ENCODE results near the gene ACTN2.
"Not testable (repeated sequence)": the region's sequence is repeated elsewhere in the genome, so short reads cannot be mapped to it uniquely, and the experiment has no call there.

The ACTN2 gene

DNA sequence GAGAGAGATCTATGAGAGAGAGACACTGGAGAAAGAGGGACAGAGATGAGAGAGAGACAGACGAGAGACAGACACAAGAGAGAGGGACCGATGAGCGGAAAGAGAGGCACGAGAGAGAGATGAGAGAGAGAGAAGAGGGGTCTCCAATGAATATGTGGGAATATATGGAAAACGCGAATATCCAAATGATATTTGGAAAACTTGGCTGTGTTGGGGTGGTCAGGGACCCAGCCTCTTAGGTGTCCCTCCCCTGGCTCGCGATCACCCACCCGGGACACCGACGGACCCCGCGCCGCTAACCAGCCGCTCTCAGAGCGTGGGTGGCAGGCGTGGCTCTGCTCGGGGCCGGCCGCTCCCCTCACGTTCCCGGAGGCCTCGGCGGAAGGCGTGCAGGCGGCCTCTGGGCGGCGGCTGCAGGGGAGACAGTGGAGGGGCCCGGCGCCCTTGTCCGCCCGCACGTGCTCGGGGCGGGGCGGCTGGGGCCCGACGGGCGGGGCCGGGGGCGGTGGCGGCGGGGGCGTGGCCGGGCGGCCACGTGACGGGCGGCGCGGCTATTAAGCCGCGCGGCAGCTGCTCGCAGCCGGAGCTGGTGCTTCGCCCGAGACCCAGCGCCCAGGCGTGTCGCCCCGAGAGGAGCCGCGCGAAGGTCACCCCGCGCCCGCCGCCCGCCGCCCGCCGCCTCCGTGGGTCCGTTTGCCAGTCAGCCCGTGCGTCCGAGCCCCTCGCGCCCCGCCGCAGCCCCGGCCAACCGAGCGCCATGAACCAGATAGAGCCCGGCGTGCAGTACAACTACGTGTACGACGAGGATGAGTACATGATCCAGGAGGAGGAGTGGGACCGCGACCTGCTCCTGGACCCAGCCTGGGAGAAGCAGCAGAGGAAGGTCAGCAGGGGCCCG lies at the start of gene ACTN2:
Gene ACTN2, plus strand, starts transcription at position 583 of the 898 bp plus-strand sequence. Its CDS starts 175 bp downstream, at position 758.
- DNase-seq (ENCODE audit: low spot score) = peak; percentile 33

DNA sequence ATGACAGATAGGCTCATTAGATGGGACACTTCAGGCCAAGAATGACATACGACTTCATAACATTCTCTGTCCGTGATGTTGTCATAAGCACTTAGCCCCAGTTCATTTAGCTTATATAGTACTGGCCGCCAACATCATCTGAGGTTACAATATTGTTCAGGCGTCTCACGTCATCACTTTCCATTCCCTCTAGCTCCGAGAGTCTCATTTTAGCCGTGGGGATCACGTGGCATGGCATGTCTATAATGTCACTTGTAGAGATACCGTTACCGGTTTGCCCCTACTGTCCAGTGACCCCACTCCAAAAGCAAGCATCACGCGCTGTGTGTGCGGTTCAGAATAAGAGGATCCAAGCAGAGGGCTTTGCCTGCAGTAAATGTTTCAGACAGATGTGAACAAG lies 47.4 kb upstream of the ACTN2 start:
- DNase-seq (ENCODE audit: low spot score) = no peak

DNA sequence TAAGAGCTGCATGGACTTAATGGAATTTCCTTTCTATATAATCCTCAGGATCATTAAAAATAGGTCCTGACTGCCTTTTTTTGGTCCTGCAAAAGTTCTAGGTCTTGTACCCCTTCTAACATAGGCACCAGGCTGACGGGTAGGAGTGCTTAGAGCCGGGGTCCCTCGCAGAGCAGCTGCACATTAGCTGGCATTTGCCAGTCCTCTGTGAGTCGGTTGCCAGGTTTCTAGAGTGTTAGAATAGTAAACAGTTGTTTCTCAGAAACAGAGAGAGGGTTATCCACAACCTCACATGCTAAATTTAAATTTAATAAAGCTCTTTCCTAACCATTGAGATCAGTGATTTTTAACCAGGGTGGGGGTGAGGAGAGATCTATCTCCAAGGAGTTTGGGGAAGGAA lies 46.6 kb upstream of the ACTN2 start:
- no peak for DNase-seq (ENCODE audit: low spot score)

DNA sequence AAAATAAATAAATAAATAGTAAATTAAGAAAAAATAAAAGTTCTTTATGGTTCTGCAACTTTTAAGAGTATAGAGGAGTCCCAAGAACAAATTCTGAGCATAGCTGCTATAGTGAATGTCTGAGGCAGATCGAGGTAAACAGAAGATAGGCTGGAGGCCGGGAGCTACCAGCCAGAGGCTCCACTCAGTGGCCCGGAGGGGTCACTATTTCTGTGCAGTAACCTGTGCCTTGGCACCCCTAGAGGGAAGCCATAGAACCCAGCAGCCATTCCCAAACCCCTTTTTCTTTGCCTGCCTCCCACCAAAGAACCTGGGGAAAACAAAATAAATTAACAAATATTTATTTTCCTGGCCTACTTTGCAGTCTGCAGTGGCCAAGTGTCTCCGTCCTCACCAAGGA lies 43.5 kb upstream of the ACTN2 start:
- DNase-seq (ENCODE audit: low spot score) = no peak

DNA sequence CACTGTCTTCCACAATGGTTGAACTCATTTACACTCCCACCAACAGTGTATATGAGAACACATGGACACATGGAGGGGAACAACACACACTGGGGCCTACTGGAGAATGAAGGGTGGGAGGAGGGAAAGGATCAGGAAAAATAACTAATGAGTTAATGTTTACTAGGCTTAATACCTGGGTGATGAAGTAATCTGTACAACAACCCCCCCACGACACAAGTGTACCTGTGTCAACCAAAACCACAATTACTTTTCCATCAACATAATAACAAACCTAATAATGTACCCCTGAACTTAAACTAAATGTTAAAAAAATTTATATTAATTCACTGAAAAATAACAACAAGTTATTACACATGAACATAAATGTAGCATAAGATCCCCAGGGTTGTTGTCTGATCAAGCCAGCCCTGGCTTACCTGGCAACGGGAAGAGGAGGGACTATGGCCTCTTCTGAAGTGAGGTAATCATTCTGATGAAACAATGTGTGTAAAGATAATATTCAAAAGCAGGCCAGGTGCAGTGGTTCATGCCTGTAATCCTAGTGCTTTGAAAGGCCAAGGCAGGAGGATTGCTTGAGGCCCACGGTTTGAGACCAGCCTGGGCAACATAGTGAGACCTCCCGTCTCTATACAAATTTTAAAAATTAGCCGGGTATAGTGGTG lies 41.2 kb upstream of the ACTN2 start:
- no peak for DNase-seq (ENCODE audit: low spot score)

DNA sequence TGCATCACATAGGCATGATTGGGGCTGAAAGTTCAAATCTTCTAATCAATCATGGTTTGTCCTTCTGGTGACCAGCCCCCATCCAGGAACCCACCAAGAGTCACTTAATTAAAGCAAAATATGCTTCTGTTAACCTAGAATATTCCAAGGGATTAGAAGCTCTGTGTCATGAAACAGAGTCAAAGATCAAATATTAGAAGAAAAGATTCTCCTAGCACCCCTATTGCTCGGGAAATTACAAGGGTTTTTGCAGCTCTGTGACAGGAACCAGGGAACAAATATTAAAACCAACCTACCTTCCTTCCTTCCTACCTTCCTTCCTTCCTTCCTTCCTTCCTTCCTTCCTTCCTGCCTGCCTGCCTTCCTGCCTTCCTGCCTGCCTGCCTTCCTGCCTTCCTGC lies 31.8 kb upstream of the ACTN2 start:
- DNase-seq (ENCODE audit: low spot score) = no peak

DNA sequence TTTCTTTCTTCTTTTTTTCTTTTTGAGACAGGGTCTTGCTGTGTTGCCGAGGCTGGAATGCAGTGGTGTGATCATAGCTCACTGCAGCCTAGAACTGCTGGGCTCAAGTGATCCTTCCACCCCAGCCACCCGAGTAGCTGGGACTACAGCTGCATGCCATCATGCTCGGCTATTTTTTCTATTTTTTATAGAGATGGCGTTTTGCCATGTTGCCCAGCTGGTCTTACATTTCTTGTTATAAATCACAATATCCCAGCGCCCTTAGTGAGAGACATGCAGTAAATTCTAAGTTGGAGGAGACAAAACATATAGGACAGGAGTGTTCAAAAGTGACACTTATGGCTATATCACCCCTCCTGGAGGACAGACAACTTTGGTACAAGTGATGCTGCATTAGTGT lies 31.3 kb upstream of the ACTN2 start:
- no peak for DNase-seq (ENCODE audit: low spot score)

DNA sequence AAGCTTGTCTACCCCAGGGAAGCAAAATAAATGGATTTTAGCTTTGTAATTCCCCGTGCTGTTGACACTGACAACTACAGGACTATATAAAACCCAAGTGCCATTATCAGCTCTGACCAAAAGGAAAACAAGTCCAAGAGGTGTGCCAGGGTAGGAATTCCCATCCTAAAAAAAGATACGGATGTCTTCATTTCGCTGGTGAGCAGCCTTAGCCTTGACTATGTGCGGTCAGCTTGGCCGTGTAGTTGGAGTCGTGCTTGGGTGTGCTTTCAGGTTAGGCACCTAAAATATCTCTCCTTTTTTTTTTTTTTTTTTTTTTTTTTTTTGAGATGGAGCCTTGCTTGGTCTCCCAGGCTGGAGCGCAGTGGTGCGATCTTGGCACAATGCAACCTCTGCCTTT lies 28.9 kb upstream of the ACTN2 start:
- no peak for DNase-seq (ENCODE audit: low spot score)

DNA sequence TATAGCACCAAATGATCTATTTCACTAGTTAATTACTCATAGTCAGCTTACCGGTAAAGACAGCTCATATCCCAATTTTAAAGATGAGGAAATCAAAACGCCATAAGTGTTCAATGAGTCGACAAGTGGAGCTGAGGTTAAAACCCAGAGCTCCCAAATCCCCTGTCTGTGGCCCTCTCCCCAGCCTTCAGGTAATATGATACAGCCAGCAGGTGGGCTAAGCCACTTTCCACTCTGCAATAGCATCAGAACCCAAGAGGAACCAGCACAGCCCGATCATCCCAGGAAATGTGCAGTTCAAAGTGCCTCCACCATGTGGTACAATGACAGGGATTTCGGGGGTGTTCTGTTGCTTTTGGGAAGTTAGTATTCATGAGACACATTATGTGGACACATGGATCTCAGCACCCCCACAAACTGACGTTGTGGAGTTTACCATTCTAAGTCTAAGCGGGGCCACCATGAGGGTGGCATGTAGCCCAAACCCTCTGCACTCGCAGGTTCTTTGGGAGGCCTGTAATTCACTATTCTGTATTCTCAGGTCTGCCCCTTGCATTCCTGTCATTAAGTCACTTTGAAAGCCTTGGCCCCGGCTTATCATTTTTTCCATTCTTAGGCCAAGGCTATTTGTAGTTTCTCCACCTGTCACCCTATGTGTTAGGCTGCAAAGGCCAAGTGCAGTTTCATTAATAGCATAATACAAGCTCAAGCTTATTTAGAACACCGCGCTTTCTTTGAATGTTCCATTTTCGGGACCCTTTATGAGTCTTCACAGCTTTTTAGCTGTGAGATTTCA lies 26.3 kb upstream of the ACTN2 start:
- DNase-seq (ENCODE audit: low spot score) = no peak

DNA sequence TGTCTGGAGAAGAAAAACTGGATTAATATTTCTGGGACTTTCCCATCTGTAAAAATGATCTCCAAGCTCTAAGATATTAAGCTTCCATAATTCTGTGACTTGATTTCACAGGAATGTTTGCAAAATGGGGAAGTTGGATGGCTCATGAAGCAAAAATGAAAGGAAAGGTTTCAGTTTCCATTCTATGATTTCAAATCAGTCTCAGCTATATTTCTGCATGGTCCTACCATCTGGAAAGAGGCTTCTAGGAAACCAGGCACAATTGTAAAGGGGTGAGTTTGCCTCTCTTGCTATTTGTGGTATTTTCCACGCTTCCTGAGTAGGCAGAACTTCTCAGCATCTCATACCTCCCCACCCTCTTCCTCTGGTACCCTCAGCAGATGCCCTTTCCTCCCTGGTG lies 22.4 kb upstream of the ACTN2 start:
- DNase-seq (ENCODE audit: low spot score) = no peak

DNA sequence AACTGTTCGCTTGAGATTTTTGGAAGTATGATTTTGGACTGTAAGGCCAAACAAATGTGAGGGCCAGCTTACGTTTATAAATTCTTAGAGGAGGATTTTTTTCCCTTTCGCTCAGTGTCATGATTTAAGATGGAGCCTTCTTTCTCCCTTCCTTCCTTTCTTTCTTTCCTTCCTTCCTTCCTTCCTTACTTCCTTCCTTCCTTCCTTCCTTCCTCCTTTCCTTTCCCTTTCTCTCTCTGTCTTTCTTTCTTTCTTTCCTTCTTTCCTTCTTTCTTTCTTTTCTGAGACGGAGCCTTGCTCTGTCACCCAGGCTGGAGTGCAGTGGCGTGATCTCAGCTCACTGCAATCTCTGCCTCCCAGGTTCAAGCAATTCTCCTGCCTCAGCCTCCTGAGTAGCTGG lies 17.4 kb upstream of the ACTN2 start:
- DNase-seq (ENCODE audit: low spot score) = not testable (repeated sequence)

DNA sequence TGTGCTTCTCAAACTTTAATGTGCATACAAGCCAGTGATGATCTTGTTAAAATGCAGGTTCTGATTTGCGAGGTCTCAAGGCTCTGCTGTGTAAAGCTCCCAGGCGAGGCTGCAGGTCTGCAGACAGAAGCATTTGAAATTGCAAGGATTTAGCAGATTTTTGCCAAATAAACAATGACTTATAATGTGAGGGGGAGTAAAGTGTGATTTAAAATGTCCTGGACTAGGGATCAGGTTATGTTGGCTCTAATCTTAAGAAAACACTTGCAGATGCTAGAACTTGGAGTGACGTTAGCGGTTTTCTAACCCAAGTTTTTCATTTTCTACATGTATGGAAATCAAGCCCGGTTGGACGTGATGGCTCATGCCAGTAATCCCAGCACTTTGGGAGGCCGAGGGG lies 16.2 kb upstream of the ACTN2 start:
- no peak for DNase-seq (ENCODE audit: low spot score)

DNA sequence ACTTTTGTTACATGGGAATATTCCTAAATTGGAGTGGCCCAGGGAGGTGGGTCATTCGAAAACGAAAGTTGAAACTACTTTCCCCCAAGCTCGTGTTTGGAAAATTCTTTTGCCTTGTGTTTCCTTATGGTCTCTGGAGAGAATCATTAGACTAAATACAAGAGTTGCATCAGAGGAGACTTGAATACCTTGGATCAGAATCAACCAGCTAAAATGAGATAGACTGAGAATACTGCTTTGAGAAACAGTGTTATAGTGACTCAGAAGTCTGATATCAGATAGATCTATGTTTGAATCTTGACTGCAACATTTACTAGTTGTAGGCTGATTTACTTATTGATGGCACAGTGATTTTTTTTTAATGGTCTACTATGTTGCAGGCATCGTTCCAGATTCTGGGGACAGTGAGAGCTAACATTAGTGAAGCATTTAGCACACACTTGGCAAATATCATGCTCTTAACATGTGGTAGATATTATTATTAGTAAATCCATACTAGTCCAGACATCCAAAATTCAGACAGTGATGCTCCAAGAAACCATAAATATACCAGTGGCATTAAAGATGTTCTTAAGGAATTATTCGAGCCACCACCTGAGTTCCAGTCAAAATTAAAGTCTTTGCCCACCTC lies 12.9 kb upstream of the ACTN2 start:
- DNase-seq (ENCODE audit: low spot score) = no peak

DNA sequence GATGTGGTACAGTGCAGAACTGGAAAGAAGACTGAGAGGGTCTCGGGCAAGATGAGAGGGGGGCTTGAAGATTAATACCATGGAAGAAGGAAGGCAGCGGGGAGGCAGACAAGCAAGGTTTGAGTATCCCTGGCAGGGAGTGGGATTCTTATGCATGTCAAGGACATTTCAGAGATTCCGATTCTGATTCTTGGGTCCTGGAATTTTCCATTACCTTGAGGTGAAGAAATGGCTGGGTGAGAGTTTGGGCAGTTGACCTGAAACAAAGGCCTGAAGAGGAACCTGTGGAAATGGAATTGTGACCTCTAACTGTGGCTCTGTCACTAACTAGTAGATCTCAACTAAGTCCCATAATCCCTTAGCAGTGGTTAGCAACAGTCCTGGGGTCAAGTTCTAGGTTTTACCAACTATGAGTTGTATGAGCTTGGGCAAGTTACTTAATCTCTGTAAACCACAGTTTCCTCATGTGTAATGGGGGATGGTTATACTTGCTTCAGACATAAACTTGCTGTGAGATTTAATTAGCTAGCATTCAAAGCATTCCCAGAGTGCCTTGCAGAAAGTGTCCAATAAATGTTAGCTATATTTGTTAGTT lies 8.6 kb upstream of the ACTN2 start:
- no peak for DNase-seq (ENCODE audit: low spot score)

DNA sequence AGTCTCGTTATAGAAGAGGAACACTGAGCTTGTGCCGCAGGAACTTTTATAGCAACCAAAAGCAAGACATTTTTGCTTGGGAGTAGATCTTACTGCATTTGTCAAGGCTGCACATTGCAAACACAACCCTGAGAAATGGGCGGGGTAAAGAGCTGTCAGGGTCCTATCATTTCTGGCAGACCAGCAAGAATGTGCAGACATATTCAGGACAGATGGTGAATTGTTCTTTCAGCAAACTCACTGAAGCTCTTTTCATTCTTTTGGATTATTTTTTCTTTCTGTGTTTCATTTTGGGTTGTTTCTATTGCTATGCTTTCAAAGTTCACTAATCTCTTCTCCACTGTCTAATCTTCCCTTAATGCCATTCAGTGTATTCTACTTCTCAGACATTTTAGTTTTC lies 5.1 kb upstream of the ACTN2 start:
- no peak for DNase-seq (ENCODE audit: low spot score)

DNA sequence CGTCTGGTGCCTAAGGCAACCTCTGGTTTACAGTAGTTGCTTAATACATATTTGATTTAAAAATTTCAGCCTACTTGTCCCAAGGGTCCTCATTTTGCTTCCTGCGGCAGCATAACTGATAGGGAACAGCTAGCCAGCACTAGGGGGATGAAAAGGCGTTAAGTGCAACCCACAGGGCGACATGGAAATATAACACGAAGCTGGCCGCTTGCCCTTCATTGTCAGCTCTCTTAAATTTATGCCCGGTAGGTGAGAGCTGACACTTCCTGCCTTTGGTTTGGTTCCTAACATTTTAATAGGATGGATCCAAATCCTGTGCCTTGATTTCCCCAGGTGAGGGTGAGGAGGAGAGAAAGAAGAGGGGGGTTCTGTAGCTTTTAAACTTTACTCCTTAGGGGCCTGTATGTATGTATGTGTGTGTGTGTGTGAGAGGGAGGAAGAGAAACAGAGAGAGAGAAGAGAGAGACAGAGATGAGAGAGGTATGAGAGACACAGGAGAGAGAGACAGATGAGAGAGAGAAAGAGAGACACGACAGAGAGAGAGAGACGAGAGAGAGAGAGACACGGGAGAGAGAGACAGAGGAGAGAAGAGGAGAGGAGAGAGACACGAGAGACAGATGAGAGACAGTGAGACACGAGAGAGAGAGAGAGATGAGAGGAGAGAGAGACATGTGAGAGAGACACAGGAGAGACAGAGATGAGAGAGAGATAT lies 938 bp upstream of the ACTN2 start:
- DNase-seq (ENCODE audit: low spot score) = no peak

DNA sequence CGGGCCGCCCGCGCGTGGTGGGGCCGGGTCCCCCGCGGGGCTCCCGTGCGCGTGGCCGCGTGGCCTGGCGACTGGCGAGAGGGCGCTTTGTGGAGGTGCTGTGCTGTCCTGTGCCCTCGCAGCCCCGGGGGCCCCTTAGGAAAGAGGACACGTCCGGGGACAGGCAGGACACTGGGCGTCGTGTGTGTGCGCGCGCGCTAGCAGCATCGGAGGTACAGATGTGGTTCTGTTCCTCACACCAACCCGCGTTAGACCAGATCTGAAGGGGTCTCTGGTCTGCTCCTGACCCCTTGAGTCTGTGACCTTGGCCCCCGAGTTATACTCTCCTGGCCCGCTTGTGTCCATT lies 489 bp downstream of the ACTN2 start:
- DNase-seq (ENCODE audit: low spot score) = no peak

DNA sequence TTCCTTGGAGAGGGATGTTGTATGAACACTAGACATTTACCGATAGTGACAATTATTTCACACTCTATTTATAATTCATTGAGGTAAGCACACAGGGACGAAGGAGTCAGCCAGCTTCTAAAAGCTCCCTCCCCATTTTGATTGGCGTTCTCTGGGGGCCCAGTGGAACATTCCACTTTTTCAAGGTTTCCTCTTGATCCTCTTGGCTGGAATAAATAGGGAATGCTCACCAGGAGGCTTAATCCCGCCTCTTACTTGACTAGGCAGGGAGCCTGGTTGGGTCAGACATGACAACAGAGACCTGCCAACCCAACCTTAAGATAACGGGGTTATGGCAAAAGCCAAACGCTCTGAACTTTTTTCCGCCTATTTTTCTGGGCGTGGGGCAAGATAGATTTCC lies 974 bp downstream of the ACTN2 start:
- no peak for DNase-seq (ENCODE audit: low spot score)

DNA sequence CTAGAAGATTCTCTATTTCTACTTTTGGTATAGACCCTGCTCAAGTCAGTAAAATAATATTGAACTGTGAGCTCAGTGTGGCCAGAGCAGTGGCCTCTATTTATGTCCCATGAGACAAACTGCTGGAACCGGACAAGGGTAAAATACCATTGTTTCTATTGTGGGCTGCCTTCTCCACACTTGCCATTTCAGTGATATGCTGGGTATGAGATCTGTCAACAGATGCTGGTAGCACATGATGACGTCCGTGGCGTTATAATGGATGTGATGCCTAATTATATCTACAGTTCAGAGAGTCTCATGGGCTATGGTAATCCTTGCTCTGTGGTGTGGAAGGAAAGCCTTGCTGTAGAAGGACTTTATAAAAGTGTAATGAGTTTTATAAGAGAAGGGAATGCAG lies 2.4 kb downstream of the ACTN2 start:
- DNase-seq (ENCODE audit: low spot score) = no peak

DNA sequence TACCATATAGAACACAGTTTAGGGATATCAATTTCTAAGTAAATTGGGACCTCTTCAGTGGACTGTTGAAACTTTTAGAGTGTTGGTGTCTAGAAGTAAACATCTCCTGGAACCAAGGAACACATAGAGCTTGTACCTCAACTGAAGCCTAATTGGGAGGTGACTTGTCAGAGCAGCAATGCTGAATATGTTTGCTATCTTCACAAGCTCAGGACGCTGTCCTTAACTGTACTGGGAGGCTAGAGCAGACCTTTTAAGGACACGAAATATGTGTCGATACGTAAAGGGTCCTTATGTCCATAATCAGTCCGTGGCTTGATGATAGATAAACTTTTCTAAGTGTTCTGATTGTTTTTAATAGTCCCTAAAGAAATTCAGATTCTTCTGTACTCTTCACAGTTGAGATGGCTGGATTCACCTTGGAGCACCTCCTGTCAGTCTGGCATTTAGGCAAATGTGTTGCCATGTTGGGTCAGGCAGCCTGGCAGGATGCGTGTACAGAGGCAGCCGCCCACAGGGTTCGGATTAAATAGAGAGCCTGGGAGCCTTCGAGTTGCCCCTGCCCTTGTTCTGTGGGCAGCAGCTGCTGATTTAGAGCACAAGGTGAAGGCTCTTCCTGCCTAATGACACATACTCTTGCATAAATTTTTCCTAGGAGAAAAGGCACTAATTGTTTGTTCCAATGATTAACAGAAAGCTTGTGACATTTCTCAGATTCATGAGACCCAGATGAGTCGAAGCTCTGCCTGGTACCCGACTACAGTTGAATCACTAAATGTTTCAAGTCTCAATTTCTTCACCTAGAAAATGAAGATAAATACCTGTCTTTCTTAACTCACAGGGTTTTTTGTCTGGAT lies 3.6 kb downstream of the ACTN2 start:
- DNase-seq (ENCODE audit: low spot score) = no peak
